Measurements from ENCODE around the gene WDR86.

DNA sequence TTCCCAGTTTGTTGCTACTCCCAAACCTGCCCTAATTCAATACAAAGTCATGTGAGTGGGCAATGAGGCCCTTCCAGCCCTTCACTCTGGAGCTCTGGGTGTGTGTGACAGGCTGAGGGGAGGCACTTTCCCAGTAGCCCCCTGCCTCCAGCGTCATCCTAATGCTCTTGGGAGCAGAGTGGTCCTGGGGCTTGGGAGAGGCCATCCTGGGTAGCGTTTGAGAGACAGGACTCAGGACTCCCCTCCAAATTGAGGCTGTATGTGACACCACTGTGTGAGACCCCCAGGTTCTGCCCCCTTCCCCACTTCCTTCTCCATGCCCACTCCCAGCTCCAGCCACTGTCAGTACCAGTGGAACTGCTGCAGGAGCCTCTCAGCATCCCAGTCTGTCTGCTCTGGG lies 36.6 kb upstream of the WDR86 start:
- TF ChIP-seq EP300 (IDR thresholded peaks at IDR 0.05) (no peak), POLR2A (IDR thresholded peaks at IDR 0.05) (no peak), CTCF (IDR thresholded peaks at IDR 0.05) (no peak)

Measured in upper lobe of left lung (tissue), 4 donors.